Activated CD4-positive, alpha-beta T cell treated with anti-CD3 and anti-CD28 coated beads for 48 hours (primary cell): Measurements from ENCODE around the gene DDX43.
A peak's percentile ranks its signal among the peaks of the same experiment; 100 is the strongest.
"Not testable (repeated sequence)": the region's sequence is repeated elsewhere in the genome, so short reads cannot be mapped to it uniquely, and the experiment has no call there.

Source experiments
- DNase-seq: peaks from one replicate; pipeline ENCODE4 v3.0.0-alpha.2; 2020

DDX43 gene

GRCh38 chr6:73394577-73395354 lies at the start of gene DDX43:
Gene DDX43 (plus strand): TSS chr6:73394828. CDS start chr6:73394906, 78 bp downstream.
- peak; percentile 62 for DNase-seq

- DNase-seq = no peak
Observed at GRCh38 chr6:73348550-73349204, 46.0 kb upstream of the DDX43 start.

GRCh38 chr6:73349311-73349710 lies 45.3 kb upstream of the DDX43 start:
- DNase-seq = no peak

GRCh38 chr6:73353636-73354593 lies 40.7 kb upstream of the DDX43 start, which contains the start of gene DPPA5:
Gene DPPA5 (minus strand): TSS chr6:73354276. CDS start chr6:73354225, 51 bp downstream.
- DNase-seq = no peak

- DNase-seq = no peak
Observed at GRCh38 chr6:73362358-73362757, 32.3 kb upstream of the DDX43 start, which contains the start of gene KHDC3L. Gene KHDC3L (plus strand): TSS chr6:73362658. CDS start chr6:73362730, 72 bp downstream.

- DNase-seq = no peak
Observed at GRCh38 chr6:73362869-73363536, 31.6 kb upstream of the DDX43 start.

- no peak for DNase-seq
Observed at GRCh38 chr6:73363537-73363875, 31.1 kb upstream of the DDX43 start.

GRCh38 chr6:73364121-73364520 lies 30.5 kb upstream of the DDX43 start:
- no peak for DNase-seq

- no peak for DNase-seq
Observed at GRCh38 chr6:73364549-73364948, 30.1 kb upstream of the DDX43 start.

GRCh38 chr6:73367761-73368355 lies 26.8 kb upstream of the DDX43 start:
- no peak for DNase-seq

GRCh38 chr6:73368675-73369074 lies 26.0 kb upstream of the DDX43 start:
- DNase-seq = no peak

- no peak for DNase-seq
Observed at GRCh38 chr6:73369157-73369556, 25.5 kb upstream of the DDX43 start.

- no peak for DNase-seq
Observed at GRCh38 chr6:73369563-73369962, 25.1 kb upstream of the DDX43 start, which contains the start of gene OOEP. Gene OOEP (minus strand): TSS chr6:73369897. CDS start chr6:73369792, 105 bp downstream.

- no peak for DNase-seq
Observed at GRCh38 chr6:73371984-73372383, 22.6 kb upstream of the DDX43 start.

- DNase-seq = no peak
Observed at GRCh38 chr6:73372516-73372915, 22.1 kb upstream of the DDX43 start.

- DNase-seq = no peak
Observed at GRCh38 chr6:73375216-73375615, 19.4 kb upstream of the DDX43 start.

GRCh38 chr6:73377225-73377624 lies 17.4 kb upstream of the DDX43 start:
- DNase-seq = no peak

GRCh38 chr6:73381531-73381930 lies 13.1 kb upstream of the DDX43 start:
- DNase-seq = not testable (repeated sequence)

GRCh38 chr6:73382462-73383113 lies 12.0 kb upstream of the DDX43 start:
- DNase-seq = no peak

- no peak for DNase-seq
Observed at GRCh38 chr6:73388433-73388799, 6.2 kb upstream of the DDX43 start.

- DNase-seq = peak; percentile 64
Observed at GRCh38 chr6:73388800-73389512, 5.7 kb upstream of the DDX43 start.
